ENCODE results near the gene TRMT61A.

GRCh38 chr14:103522649-103523574 lies 6.1 kb upstream of the TRMT61A start, which contains the start of gene CKB:
- TF ChIP-seq AFF4 (CRISPR knock-in tag; IDR thresholded peaks at IDR 0.05) (no peak), RAD21 (CRISPR knock-in tag; IDR thresholded peaks at IDR 0.05) (no peak), E2F1 (CRISPR knock-in tag; IDR thresholded peaks at IDR 0.05) (no peak), SP1 (IDR thresholded peaks at IDR 0.05) (no peak), SP1 (CRISPR knock-in tag; IDR thresholded peaks at IDR 0.05) (no peak), CBX2 (IDR thresholded peaks at IDR 0.05; ENCODE audit: low read depth, low read length) (no peak), CBX2 (CRISPR knock-in tag; IDR thresholded peaks at IDR 0.05; ENCODE audit: low read depth) (no peak), KDM3A (CRISPR knock-in tag; IDR thresholded peaks at IDR 0.05; ENCODE audit: low read depth) (no peak), ZNF883 (CRISPR knock-in tag; IDR thresholded peaks at IDR 0.05; ENCODE audit: not compliant biosample characterization) (no peak)
- TF ChIP-seq, protein P1, sequence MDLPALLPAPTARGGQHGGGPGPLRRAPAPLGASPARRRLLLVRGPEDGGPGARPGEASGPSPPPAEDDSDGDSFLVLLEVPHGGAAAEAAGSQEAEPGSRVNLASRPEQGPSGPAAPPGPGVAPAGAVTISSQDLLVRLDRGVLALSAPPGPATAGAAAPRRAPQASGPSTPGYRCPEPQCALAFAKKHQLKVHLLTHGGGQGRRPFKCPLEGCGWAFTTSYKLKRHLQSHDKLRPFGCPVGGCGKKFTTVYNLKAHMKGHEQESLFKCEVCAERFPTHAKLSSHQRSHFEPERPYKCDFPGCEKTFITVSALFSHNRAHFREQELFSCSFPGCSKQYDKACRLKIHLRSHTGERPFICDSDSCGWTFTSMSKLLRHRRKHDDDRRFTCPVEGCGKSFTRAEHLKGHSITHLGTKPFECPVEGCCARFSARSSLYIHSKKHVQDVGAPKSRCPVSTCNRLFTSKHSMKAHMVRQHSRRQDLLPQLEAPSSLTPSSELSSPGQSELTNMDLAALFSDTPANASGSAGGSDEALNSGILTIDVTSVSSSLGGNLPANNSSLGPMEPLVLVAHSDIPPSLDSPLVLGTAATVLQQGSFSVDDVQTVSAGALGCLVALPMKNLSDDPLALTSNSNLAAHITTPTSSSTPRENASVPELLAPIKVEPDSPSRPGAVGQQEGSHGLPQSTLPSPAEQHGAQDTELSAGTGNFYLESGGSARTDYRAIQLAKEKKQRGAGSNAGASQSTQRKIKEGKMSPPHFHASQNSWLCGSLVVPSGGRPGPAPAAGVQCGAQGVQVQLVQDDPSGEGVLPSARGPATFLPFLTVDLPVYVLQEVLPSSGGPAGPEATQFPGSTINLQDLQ (CRISPR knock-in tag; IDR thresholded peaks at IDR 0.05) = no peak
- TF ChIP-seq, protein P2, sequence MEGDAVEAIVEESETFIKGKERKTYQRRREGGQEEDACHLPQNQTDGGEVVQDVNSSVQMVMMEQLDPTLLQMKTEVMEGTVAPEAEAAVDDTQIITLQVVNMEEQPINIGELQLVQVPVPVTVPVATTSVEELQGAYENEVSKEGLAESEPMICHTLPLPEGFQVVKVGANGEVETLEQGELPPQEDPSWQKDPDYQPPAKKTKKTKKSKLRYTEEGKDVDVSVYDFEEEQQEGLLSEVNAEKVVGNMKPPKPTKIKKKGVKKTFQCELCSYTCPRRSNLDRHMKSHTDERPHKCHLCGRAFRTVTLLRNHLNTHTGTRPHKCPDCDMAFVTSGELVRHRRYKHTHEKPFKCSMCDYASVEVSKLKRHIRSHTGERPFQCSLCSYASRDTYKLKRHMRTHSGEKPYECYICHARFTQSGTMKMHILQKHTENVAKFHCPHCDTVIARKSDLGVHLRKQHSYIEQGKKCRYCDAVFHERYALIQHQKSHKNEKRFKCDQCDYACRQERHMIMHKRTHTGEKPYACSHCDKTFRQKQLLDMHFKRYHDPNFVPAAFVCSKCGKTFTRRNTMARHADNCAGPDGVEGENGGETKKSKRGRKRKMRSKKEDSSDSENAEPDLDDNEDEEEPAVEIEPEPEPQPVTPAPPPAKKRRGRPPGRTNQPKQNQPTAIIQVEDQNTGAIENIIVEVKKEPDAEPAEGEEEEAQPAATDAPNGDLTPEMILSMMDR (CRISPR knock-in tag; IDR thresholded peaks at IDR 0.05) = no peak
